ENCODE results near the gene OR7C1.
"Not testable (repeated sequence)": the region's sequence is repeated elsewhere in the genome, so short reads cannot be mapped to it uniquely, and the experiment has no call there.

Gene OR7C1

DNA sequence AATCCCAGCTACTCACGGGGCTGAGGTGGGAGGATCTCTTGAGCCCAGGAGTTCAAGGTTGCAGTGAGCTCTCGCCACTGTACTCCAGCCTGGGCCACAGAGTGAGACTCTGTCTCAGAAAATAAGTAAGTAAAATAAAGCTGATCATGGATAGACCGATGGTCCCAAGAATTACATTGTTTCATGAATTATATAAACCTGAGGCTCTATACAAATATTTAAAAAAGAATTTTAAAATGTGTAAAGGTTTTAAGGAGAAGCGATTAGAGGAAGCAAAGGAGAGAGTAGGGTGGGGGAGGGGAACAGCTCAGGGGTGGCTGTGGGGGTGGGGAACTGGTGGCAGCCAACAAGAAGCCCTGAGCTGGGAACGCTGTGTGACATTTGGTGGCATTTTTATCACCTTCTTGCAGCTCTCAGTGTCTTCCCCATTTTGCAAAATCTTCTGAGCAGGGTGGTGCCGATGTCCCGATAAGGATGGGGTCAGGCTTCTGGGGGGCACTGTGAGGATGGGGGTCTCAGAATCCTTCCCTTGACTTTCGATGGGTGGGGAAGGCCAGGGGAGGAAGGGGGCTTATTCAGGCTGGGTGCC, 51.5 kb downstream of the OR7C1 start:
- DNase-seq, result not testable (repeated sequence)

DNA sequence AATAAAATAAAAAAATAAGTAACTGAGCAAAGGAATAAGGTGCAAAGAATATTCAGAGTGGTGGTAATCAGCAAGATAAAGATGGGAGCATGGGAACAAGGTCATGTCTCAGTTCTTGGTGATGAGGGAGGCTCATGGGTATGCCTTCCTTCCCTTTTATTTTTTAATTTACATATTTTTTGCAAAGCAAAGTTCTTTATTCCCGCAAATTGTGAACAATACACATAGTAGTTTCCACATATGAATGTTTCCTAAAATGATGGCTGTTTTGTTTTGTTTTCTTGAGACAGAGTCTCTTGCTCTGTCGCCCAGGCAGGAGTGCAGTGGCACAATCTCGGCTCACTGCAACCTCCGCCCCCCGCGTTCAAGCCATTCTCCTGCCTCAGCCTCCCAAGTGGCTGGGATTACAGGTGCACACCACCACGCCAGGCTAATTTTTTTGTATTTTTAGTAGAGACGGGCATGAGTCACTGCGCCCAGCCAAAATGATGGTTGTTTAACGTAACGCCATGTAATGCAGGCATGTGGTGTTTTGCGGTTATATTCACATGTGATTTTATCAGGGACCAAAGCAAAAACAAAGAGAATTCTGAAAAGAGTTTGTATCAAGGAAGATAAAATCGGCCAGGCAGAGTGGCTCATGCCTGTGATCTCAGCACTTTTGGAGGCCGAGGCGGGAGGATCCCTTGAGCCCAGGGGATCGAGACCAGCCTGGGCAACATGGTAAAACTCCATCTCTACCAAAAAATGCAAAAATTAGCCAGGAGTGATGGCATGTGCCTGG, 52.2 kb downstream of the OR7C1 start:
- DNase-seq, result no peak

DNA sequence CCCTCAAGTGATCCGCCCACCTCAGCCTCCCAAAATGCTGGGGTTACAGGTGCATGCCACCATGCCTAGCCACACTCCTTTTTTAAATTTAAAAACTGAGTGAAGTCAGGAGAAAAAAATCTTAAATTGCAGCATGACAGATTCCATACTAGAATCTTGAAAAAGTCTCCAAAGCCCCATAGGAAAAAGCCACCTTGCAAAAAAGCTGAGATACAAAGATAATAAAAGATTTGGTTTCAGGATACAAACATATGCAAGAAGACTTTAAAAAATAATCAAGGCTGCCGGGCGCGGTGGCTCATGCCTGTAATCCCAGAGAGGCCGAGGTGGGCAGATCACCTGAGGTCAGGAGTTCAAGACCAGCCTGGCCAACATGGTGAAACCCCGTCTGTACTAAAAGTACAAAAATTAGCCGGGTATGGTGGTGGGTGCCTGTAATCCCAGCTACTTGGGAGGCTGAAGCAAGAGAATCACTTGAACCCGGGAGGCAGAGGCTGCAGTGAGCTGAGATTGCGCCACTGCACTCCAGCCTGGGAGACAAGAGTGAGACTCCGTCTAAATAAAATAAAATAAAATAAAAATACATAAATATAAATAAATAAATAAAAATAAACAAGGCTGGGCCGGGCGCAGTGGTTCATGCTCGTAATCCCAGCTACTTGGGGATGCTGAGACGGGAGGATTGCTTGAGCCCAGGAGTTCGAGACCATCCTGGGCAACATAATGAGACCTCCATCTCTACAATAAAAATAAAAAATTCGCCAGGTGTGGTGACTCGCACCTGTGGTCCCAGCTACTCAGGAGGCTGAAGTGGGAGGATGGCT, 53.1 kb downstream of the OR7C1 start:
- not testable (repeated sequence) for DNase-seq

DNA sequence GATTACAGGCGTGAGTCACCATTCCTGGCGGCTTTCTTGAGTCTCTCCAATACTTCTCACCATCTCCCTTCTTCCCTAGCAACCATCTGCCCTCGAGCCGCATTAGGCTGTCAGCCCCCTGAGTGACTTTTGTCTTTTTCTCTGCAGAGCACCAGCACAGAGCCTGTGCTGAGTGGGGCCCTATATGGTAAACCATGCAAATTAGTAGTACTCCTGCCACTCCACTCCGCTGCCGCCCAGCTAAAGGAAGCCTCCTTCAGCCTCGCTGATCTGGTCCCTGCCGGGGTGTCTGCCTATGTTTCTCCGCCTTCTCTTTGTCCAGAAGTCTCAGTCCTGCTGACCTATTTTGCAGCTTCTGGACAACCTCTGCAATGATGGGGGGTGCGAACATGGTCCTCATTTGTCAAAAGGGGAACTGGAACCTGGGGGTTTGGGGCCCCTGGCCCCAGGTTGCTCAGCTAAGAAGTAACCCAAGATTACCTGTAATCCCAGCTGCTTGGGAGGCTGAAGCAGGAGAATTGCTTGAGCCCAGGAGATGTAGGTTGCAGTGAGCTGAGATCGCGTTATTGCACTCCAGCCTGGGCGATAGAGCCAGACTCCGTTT, 54.3 kb downstream of the OR7C1 start:
- not testable (repeated sequence) for DNase-seq

DNA sequence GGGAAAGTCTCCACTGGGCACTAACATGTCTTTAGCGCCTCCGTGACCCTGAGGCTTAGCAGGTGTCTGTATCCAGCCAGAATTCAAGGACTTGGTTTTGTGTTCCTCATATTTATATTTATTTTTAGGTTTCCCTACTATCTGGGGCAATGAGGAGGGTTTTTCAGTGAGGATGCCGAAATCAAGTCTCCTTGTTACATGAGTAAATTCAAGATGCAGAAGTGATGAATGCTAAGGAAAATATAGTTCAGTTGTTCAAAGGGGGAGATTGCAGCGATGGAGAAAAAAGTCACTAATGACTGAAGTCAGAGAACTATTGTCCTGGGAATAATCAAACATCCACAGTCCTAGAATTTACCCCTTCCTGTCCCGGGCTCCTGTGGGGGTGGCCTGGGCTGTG, 55.8 kb downstream of the OR7C1 start:
- DNase-seq, result no peak

DNA sequence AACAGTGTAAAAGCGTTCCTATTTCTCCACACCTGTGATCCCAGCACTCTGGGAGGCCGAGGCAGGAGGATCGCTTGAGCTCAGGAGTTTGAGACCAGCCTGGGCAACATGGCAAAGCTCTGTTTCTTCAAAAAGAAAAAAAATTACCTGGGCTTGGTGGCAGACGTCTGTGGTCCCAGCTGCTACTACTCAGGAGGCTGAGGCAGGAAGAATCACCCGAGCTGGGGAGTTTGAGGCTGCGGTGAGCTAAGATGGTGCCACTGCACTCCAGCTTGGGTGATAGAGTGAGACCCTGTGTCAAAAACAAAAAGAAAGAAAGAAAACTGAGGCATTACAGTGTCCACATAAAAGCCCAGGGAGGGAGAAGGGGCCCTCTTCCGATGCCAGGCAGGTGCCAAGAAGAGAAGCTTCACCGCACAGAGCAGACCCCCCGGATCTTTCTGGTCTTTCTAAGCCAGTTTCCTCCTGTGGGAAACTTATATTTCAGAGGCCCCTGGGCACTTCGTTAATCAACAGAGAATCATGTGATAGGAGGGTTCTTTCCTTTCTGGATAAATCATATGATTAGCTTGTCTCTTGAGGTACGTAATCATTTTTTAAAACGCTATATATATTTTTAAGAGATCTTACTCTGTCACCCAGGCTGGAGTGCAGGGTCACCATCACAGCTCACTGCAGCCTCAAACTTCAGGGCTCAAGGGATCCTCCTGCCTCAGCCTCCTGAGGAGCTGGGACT, 56.7 kb downstream of the OR7C1 start, which contains the start of gene ADGRE2:
Gene ADGRE2, minus strand, starts transcription at position 451 of the 736 bp plus-strand sequence. CDS start 1,804 bp downstream, outside the sequence.
- DNase-seq, result not testable (repeated sequence)

DNA sequence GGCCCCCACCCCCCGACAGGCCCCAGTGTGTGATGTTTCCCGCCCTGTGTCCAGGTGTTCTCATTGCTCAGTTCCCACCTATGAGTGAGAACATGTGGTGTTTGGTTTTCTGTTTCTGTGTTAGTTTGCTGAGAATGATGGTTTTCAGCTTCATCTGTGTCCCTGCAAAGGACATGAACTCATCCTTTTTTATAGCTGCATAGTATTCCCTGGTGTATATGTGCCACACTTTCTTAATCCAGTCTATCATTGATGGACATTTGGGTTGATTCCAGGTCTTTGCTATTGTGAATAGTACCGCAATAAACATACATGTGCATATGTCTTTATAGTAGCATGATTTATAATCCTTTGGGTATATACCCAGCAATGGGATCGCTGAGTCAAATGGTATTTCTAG, 57.3 kb downstream of the OR7C1 start:
- not testable (repeated sequence) for DNase-seq

DNA sequence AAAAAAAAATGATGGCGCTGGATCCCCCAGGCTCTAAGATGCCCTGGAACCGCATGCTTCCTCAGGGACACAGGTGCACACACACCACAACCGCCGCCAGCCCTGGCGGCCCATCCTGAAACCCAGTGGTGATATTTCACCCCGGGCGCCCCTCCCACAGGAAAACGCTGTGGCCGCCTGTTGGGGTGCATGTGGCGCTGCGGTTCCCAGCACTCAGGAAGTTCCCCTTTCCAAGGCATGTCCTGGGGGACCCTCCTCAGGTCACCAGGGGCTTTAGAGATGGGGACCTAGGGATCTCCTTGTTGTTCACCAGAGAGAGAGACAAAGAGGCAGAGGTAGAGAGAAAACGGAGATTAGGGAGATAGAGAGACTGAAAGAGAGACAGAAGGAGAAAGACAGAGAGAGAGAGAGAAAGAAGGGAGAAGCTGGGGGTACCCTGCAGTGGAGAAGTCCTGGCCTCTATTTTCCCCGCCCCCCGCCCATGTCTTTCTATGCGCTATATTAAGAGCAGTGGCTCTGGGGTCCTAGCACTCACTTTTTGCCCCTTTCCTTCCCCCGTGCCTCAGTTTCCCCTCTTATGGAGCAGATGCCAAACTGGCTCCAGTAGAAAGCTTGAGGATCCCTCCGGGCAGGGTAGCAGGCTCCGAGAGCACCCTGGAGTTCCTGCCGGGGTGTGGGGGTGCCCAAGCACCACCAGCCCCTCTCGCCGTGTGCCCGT, 59.0 kb downstream of the OR7C1 start:
- DNase-seq, result no peak

DNA sequence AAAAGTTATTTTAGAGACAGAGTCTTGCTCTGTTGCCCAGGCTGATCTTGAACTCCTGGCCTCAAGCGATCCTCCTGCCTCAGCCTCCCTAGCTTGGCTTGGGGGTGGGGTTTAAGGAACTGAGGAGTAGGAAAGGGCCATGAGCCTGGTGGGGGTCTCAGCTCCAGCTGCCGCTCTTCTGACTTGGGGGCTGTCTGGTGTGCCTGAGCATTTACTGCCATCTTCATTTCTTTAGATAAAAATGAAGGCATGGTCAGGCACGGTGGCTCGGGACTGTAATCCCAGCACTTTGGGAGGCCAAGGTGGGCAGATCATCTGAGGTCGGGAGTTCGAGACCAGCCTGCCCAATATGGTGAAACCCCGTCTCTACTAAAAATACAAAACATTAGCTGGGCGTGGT, 59.7 kb downstream of the OR7C1 start:
- DNase-seq, result not testable (repeated sequence)

DNA sequence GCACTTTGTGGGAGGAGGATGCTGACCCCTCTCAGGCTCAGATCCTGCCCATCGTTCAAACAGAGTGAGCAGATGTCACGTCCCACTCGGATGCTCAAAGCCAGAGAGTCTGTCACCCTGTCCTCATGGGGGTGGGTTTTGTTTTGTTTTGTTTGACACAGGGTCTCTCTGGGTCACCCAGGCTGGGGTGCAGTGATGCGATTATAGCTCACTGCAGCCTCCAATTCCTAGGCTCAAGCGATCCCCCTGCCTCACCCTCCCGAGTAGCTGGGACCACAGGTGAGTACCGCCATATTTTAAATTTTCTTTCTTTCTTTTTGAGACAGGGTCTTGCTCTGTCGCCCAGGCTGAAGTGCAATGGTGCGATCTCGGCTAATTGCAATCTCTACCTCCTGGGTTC, 60.6 kb downstream of the OR7C1 start:
- no peak for DNase-seq

DNA sequence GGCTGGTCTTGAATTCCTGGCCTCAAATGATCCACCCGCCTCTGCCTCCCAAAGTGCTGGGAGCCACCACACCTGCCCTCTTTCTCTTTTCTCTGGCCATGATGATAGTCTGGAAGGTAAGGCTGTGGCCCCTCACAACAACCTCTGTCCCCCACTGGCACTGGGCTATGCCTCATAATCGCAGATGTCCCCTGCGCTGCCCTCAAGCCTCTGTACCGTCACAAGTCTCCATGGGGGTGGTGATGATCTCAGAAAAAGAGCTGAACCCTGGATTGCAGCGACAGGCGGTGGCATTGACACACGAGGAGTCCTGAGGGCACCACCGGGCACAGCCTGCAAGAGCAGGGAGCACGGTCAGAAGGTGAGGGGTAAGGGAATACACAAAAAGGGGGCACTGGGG, 61.3 kb downstream of the OR7C1 start:
- DNase-seq, result not testable (repeated sequence)

DNA sequence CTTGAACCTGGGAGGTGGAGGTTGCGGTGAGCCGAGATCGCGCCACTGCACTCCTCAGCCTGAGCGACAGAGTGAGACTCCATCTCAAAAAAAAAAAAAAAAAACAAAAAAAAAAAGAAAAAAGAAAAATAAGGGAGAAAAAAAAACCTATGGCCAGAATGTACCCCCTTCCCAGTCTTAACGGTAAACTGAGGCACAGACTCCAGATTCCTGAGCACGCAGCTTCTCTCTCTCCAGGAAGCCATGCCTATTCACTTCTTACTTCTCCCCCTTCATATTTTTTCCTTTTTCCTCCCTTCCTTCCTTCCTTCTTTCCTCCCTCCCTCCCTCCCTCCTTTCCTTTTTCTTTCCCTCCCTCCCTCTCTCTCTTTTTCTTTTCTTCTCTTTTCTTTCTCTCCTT, 62.0 kb downstream of the OR7C1 start:
- no peak for DNase-seq

DNA sequence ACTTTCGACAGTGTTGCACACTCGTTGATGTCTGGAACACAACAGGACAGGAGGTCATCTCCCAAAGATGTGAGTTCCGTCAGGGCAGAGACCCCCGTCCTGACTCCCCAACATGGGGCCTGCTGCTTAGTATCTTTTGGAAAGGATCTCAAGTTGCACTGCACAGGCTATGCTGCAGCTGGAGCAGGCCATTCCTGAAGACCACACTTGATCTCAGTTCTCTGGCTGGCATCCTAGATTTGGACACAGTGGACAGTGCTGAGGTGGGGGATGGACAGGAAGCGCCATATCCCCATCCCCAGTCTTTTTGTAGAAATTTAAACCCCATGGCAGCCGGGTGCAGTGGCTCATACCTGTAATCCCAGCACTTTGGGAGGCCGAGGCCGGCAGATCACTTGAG, 62.5 kb downstream of the OR7C1 start:
- DNase-seq, result no peak

DNA sequence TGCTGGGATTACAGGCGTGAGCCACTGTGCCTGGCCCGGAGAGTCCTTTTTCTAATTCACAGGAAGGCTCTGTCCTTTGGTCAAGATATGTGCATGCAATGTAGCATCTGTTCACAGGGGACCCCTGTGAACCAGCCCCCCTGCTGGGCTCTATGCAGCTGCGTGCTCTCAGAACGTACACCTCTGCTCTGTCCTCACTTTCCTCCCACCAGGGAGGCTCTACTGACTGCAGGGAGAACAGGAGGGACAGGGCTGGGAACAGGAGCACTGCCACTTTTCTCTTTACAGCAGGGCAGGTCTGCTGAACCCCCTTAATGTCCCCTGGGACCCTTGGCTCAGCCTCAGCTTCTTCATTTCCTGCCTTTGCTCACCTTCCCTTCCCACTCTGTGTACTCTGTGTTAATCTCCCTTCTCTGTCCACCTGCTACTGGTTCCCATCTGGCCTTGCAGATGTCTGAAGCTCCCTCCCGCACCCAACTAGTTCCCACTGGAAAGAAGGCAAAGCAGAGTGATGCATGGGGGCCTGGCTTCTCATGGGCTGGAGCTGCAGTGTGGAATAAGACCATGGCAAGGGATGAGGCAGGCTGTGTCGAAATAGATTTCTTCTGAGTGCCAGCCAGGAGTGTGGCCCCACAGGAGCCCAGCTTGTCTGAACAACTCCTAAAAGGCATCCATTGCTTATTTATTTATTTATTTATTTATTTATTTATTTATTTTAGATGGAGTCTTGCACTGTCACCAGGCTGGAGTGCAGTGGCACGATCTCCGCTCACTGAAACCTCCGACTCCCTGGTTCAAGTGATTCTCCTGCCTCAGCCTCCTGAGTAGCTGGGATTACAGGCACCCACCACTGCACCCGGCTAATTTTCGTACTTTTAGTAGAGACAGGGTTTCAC, 63.8 kb downstream of the OR7C1 start:
- no peak for DNase-seq

DNA sequence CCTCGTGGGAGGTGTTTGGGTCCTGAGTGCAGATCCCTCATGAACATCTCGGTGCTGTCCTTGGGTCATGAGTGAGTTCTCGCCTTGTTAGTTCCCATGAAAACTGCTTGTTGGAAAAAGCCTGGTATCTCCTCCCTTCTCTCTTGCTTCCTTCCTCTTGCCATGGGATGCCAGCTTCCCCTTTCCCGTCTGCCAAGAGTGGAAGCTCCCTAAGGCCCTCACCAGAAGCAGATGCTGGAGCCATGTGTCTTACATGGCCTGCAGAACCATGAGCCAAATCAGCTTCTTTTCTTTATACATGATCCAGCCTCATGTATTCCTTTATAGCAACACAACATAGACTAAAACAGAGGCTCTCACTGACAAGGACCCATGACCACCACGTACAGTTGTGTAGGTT, 64.8 kb downstream of the OR7C1 start:
- no peak for DNase-seq

DNA sequence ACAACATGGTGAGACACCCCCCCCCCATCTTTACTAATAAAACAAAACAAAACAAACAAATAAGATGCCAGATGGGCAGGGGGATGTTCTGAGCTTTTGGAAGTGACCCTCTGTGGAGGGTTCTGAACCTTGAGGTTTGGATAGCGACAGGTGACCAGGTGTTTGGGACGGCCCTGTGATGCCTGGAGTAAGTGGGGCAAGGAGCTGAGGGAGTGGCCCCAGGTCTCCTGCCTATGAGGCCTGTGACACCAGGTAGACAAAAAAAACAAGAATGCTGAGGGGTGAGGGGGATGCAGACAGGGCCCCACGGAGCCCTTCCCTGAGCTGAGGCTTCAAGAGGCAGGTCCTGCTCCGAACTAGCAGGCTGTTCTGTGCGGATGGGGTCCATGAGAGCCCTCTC, 65.8 kb downstream of the OR7C1 start:
- no peak for DNase-seq

DNA sequence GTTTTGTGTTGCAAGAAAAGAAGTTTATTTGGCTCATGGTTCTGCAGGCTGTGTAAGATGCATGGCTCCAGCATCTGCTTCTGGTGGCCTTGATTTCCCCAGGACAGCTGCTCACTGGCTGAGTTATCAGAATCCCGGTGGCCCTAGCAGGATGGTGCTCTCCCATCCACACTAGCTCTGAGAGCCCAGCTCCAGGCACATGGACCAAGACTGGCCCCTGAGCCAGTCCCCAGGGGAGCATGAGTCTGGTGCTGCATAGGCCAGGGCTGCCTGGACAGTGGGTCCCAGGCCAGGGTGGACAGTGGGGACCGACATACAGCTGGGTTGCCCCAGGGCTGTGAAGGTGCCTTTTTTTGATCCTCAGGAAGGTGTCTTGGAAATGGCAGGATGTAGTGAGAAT, 67.0 kb downstream of the OR7C1 start:
- DNase-seq, result no peak

DNA sequence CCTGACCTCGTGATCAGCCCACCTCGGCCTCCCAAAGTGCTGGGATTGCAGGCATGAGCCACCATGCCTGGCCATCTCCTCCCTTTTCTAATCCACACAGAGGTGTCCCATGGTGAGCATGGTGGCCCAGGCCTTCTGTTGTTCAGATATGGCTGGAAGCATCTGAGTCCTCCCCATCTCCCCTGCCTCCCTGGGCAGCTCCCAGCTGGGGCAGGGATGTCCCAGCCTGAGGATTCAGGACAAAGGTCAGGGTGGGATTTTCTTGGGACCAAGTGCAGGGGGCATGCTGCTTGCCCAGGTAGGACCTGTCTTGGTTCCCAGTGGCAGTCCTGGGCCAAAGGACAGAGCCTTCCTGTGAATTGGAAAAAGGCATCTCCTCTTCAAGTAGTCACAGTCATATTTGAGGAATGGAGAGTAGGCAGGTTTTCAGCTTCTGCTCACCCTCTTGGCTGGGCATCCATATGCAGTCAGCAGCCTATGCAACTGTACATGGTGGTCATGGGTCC, 67.5 kb downstream of the OR7C1 start:
- DNase-seq, result no peak

DNA sequence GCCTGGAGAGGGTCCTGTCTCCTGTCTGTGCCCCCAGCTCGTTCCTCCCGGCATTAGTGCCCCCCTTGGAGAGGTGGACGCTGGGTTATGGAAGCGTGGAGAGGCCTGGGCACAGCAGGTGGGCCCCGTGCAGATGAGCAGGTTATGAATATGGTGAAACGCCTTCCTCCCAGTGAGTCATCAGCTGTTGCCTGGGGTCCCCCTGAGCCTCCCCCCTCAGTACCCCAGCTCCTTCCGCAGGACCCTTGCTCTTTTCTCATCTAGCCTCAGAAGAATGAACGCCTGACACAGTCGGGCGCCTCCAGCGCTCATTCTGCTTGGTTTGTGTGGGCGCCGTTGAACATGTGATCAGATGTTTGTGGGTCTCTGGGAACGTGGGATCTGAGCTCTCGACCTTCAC, 69.1 kb downstream of the OR7C1 start:
- not testable (repeated sequence) for DNase-seq

DNA sequence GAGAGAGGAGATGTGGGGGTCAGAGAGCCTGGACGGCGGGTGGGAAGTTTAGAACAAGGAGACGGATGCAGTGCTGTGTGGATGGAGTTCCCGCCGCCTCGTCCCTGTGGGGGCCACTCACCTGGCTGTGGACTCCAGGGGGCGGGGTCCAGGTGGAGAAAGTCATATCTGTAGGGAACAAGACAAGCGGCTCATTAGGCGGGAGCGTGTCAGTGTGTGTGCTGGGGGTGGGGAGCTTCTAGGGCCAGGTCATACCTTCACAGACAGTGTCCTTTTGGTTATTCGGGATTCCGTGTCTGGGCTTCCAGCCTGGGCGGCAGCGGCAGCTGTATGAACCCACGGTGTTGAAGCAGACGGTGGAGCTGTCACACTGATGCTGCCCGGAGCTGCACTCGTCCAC, 69.6 kb downstream of the OR7C1 start:
- not testable (repeated sequence) for DNase-seq

DNA sequence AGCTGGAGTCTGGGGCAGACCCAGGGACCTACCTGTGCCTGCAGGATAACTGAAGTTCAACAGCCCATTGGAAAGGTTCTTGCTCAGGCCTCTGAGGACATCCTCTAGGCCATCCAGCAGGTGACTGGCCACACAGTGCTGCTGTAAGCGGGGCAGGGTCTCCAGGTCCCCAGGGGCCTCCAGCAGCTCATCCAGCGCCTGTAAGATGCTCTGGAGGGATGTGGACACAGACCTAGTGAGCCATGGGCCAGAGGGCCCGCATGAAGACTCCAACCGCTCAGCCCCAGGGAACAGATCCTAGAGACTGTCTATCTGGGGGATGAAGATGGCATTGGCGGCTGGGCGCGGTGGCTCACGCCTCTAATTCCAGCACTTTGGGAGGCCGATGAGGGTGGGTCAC, 70.6 kb downstream of the OR7C1 start:
- DNase-seq, result no peak

Measured in activated CD4-positive, alpha-beta T cell treated with anti-CD3 and anti-CD28 coated beads, Interleukin-2, amount 50 U/mL, for 16 hours (primary cell).